ENCODE data around the gene EPHB6.

Gene EPHB6

GRCh38 chr7:142898377-142899170, 43.7 kb downstream of the EPHB6 start:
- DNase-seq: no peak

- no peak for DNase-seq
Measured at GRCh38 chr7:142899661-142900060, 44.8 kb downstream of the EPHB6 start.

GRCh38 chr7:142901426-142902259, 46.8 kb downstream of the EPHB6 start:
- no peak for DNase-seq

- DNase-seq: no peak
Measured at GRCh38 chr7:142904128-142904527, 49.3 kb downstream of the EPHB6 start.

GRCh38 chr7:142905759-142906158, 50.9 kb downstream of the EPHB6 start:
- DNase-seq: no peak

GRCh38 chr7:142906643-142907042, 51.8 kb downstream of the EPHB6 start:
- DNase-seq: no peak

GRCh38 chr7:142908290-142908689, 53.4 kb downstream of the EPHB6 start:
- DNase-seq: no peak

- no peak for DNase-seq
Measured at GRCh38 chr7:142908921-142909890, 54.3 kb downstream of the EPHB6 start.

- DNase-seq: no peak
Measured at GRCh38 chr7:142910031-142910433, 55.2 kb downstream of the EPHB6 start.

- no peak for DNase-seq
Measured at GRCh38 chr7:142910481-142910880, 55.6 kb downstream of the EPHB6 start.

- DNase-seq: no peak
Measured at GRCh38 chr7:142913051-142913450, 58.2 kb downstream of the EPHB6 start.

- no peak for DNase-seq
Measured at GRCh38 chr7:142913566-142913965, 58.7 kb downstream of the EPHB6 start.

- no peak for DNase-seq
Measured at GRCh38 chr7:142914121-142914520, 59.2 kb downstream of the EPHB6 start.

- DNase-seq: no peak
Measured at GRCh38 chr7:142915315-142915714, 60.4 kb downstream of the EPHB6 start.

GRCh38 chr7:142916508-142916907, 61.6 kb downstream of the EPHB6 start:
- no peak for DNase-seq

- DNase-seq: no peak
Measured at GRCh38 chr7:142917447-142917846, 62.6 kb downstream of the EPHB6 start.

- no peak for DNase-seq
Measured at GRCh38 chr7:142918901-142919300, 64.0 kb downstream of the EPHB6 start.

GRCh38 chr7:142919656-142920055, 64.8 kb downstream of the EPHB6 start:
- DNase-seq: no peak

Measured in stimulated activated CD4-positive, alpha-beta T cell treated with anti-CD3 and anti-CD28 coated beads, Interleukin-2, amount 100 ng/mL, for 48 hours (primary cell).